GM23248 (cell line): Measurements from ENCODE around the gene KIFC3. TPM values are rescaled to one million over a fixed set of nuclear protein-coding genes. Genes with fewer than 3 reads are reported as not detected.
"Not testable (repeated sequence)": the region's sequence is repeated elsewhere in the genome, so short reads cannot be mapped to it uniquely, and the experiment has no call there.

Source experiments
- DNase-seq: peaks from one replicate; pipeline ENCODE4 v3.0.0-alpha.2; 2015
- H2AFZ ChIP-seq: fragments of 200-600 bp; sonication (generic); 2 replicates; pipeline ENCODE4 v1.6.1; 2016; ENCODE audit warnings: antibody characterized with exemption
- H3F3A ChIP-seq: fragments of 200-600 bp; sonication (generic); 2 replicates; pipeline ENCODE4 v1.6.1; 2016; ENCODE audit warnings: mild to moderate bottlenecking, antibody characterized with exemption, mixed run types; ENCODE audit not compliant: insufficient read depth
- H3K27ac ChIP-seq: fragments of 200-600 bp; sonication (generic); 2 replicates; pipeline ENCODE4 v1.5.1; 2016; ENCODE audit warnings: mild to moderate bottlenecking
- H3K27me3 ChIP-seq: fragments of 200-600 bp; sonication (generic); replicated peaks from 2 replicates; pipeline ENCODE4 v1.6.1; 2016; ENCODE audit warnings: mild to moderate bottlenecking; ENCODE audit not compliant: insufficient read depth
- H3K36me3 ChIP-seq: fragments of 200-600 bp; sonication (generic); 2 replicates; pipeline ENCODE4 v1.6.1; 2016; ENCODE audit warnings: low read depth, mild to moderate bottlenecking
- H3K4me1 ChIP-seq: fragments of 200-600 bp; sonication (generic); 2 replicates; pipeline ENCODE4 v1.6.1; 2016; ENCODE audit warnings: mild to moderate bottlenecking; ENCODE audit not compliant: insufficient read depth
- H3K4me2 ChIP-seq: fragments of 200-600 bp; sonication (generic); one replicate; pipeline ENCODE4 v1.6.1; 2016; ENCODE audit warnings: mild to moderate bottlenecking; ENCODE audit not compliant: unreplicated experiment
- H3K4me3 ChIP-seq: fragments of 200-600 bp; sonication (generic); 2 replicates; pipeline ENCODE4 v1.5.1; 2016; ENCODE audit warnings: mild to moderate bottlenecking
- H3K79me2 ChIP-seq: fragments of 200-600 bp; sonication (generic); 2 replicates; pipeline ENCODE4 v1.6.1; 2016; ENCODE audit warnings: mild to moderate bottlenecking; ENCODE audit not compliant: insufficient read depth
- H3K9ac ChIP-seq: fragments of 200-600 bp; sonication (generic); 2 replicates; pipeline ENCODE4 v1.6.1; 2016; ENCODE audit warnings: mild to moderate bottlenecking
- H3K9me2 ChIP-seq: fragments of 200-600 bp; sonication (generic); 2 replicates; pipeline ENCODE4 v1.6.1; 2016; ENCODE audit warnings: mixed run types, mild to moderate bottlenecking, moderate library complexity; ENCODE audit not compliant: insufficient read depth
- H3K9me3 ChIP-seq: fragments of 200-600 bp; sonication (generic); one replicate; pipeline ENCODE4 v1.6.1; 2017; ENCODE audit warnings: low read depth
- H4K20me1 ChIP-seq: fragments of 200-600 bp; sonication (generic); 2 replicates; pipeline ENCODE4 v1.6.0; 2016; ENCODE audit not compliant: insufficient read depth
- EZH2 ChIP-seq: fragments of 200-600 bp; sonication (generic); IDR thresholded peaks from 2 replicates; pipeline ENCODE4 v1.6.1; 2018; ENCODE audit warnings: antibody characterized with exemption, mild to moderate bottlenecking; ENCODE audit not compliant: insufficient read depth, poor library complexity, severe bottlenecking
- EZH2phosphoT487 ChIP-seq: fragments of 200-600 bp; sonication (generic); IDR thresholded peaks from 2 replicates; pipeline ENCODE4 v1.6.1; 2018; ENCODE audit warnings: antibody characterized with exemption, moderate library complexity, mild to moderate bottlenecking, low read depth; ENCODE audit not compliant: insufficient read depth
- WGBS, 2 experiments: methylation state at CpG; one replicate each; pipeline ENCODE4 v1.1.6; 2015 to 2017; ENCODE audit warnings: low lambda C conversion rate in 2 of 2, low coverage in 1 of 2; ENCODE audit errors: missing lambda C conversion rate in 2 of 2; 5-methylcytosine and 5-hydroxymethylcytosine counted together
- in situ Hi-C: fragments of 300-500 bp; cut with MboI; formaldehyde crosslinking; loops from 2 replicates; pipeline ENCODE4 v1.15.0; 2020
- polyA plus RNA-seq: library from polyadenylated mRNA; unstranded; fragments of >200 nt; fragmentation: Nextera tagmentation; extraction: Ambion mirVana; gene quantifications from 2 replicates; pipeline ENCODE4 v1.2.1, GENCODE V29; 2016
- total RNA-seq: library from RNA; depleted of rRNA; stranded (reverse); fragments of >200 nt; shearing (Covaris generic); gene quantifications from 2 replicates; pipeline ENCODE4 v1.2.3, GENCODE V29; 2014

Gene KIFC3
- total and polyA plus RNA-seq, 2 experiments from 2014 or later = 27.0 to 65.3 TPM

GRCh38 chr16:57797526-57798266, 4.6 kb downstream of the KIFC3 start:
- Histone ChIP-seq H3K9ac (no peak overlapping the region), H3K36me3 (peaks cover 12% of the 10 kb centered on the region; the same call in 1 of the 2 replicates), H3K4me2 (no peak overlapping the region), H3F3A (no peaks in the 10 kb centered on the region), H3K4me3 (no peak overlapping the region), H2AFZ (no peak overlapping the region), H3K27me3 (no peaks in the 10 kb centered on the region), H3K9me2 (no peaks in the 10 kb centered on the region), H4K20me1 (no peaks in the 10 kb centered on the region), H3K9me3 (no peaks in the 10 kb centered on the region), H3K27ac (no peak overlapping the region), H3K79me2 (peaks cover 54% of the 10 kb centered on the region), H3K4me1 (peaks cover 13% of the 10 kb centered on the region; the same call in 1 of the 2 replicates)
- in situ Hi-C loops = no loop called here
- TF ChIP-seq EZH2 (no peak), EZH2phosphoT487 (no peak)
- DNase-seq = no peak
- 92 to 95% methylated on average over 27 to 42 of the region's 42 CpGs for WGBS, 2 experiments

GRCh38 chr16:57797216-57797525, 5.1 kb downstream of the KIFC3 start:
- 94% methylated on average over 13 of the region's 13 CpGs for WGBS, 2 experiments
- in situ Hi-C loops = no loop called here
- Histone ChIP-seq H3K4me3 (no peak overlapping the region), H3K9me3 (no peaks in the 10 kb centered on the region), H2AFZ (no peak overlapping the region), H3K4me2 (no peak overlapping the region), H3K36me3 (peaks cover 12% of the 10 kb centered on the region; the same call in 1 of the 2 replicates), H3K79me2 (peaks cover 54% of the 10 kb centered on the region), H4K20me1 (no peaks in the 10 kb centered on the region), H3K9me2 (no peaks in the 10 kb centered on the region), H3F3A (no peaks in the 10 kb centered on the region), H3K27ac (no peak overlapping the region), H3K27me3 (no peaks in the 10 kb centered on the region), H3K9ac (no peak overlapping the region), H3K4me1 (0 out of 2 replicates have a peak, but pooled peaks cover 12% of the 10 kb centered on the region)
- no peak for TF ChIP-seq EZH2
- DNase-seq = no peak

GRCh38 chr16:57796014-57796413, 6.3 kb downstream of the KIFC3 start:
- H3F3A ChIP-seq, H3K27ac ChIP-seq, H3K27me3 ChIP-seq, DNase-seq, in situ Hi-C loops, H3K9me3 ChIP-seq, H3K9me2 ChIP-seq, H3K4me3 ChIP-seq, H3K9ac ChIP-seq, H3K4me2 ChIP-seq, H4K20me1 ChIP-seq, H2AFZ ChIP-seq: not testable (repeated sequence)
- H3K79me2 ChIP-seq = peaks cover 46% of the 10 kb centered on the region
- WGBS, 2 experiments = 96 to 100% methylated on average over 5 of the region's 5 CpGs
- peaks cover 12% of the 10 kb centered on the region; the same call in 1 of the 2 replicates for H3K36me3 ChIP-seq
- H3K4me1 ChIP-seq = 0 out of 2 replicates have a peak, but pooled peaks cover 10% of the 10 kb centered on the region

- H3K9me3 ChIP-seq = no peaks in the 10 kb centered on the region
- peaks cover 16% of the 10 kb centered on the region; the same call in 1 of the 2 replicates for H3K36me3 ChIP-seq
These were observed 6.8 kb downstream of the KIFC3 start for GRCh38 chr16:57795431-57795878.

More at GRCh38 chr16:57795431-57795878, 6.8 kb downstream of the KIFC3 start:
- Histone ChIP-seq H3K9ac (no peak overlapping the region), H4K20me1 (no peaks in the 10 kb centered on the region), H2AFZ (no peak overlapping the region), H3K4me2 (no peak overlapping the region), H3K27me3 (no peaks in the 10 kb centered on the region), H3K79me2 (peaks cover 40% of the 10 kb centered on the region), H3F3A (no peaks in the 10 kb centered on the region), H3K4me3 (no peak overlapping the region), H3K27ac (no peak overlapping the region), H3K4me1 (0 out of 2 replicates have a peak, but pooled peaks cover 5% of the 10 kb centered on the region), H3K9me2 (no peaks in the 10 kb centered on the region)
- 50 to 53% methylated on average over 7 to 9 of the region's 9 CpGs for WGBS, 2 experiments
- no peak for TF ChIP-seq EZH2phosphoT487
- no peak for TF ChIP-seq EZH2
- in situ Hi-C loops = no loop called here
- DNase-seq = peak; percentile 59
